HepG2 (cell line): ENCODE measurements around the gene EMC9. TPM values are rescaled to one million over a fixed set of nuclear protein-coding genes. Genes with fewer than 3 reads are reported as not detected.

Source experiments
- HNRNPH1 ChIP-seq: fragments of 200-400 bp; formaldehyde crosslinking; optimal IDR thresholded peaks from 2 replicates; pipeline ENCODE3; 2017; ENCODE audit warnings: mild to moderate bottlenecking, low read depth, low read length
- IKZF4 ChIP-seq: sonication (generic); formaldehyde crosslinking; IDR thresholded peaks from 2 replicates; pipeline ENCODE4 v1.5.1; 2020; ENCODE audit warnings: borderline replicate concordance, mild to moderate bottlenecking, low read depth, missing genetic modification reagents; ENCODE audit errors: not compliant biosample characterization
- RARG ChIP-seq: sonication (generic); formaldehyde crosslinking; IDR thresholded peaks from 2 replicates; pipeline ENCODE4 v1.4.0; 2020; ENCODE audit warnings: low read depth, mild to moderate bottlenecking, missing genetic modification reagents
- SAFB2 ChIP-seq: sonication (generic); formaldehyde crosslinking; IDR thresholded peaks from 2 replicates; pipeline ENCODE4 v1.5.1; 2020; ENCODE audit warnings: missing genetic modification reagents, low read depth, mild to moderate bottlenecking, borderline replicate concordance
- SP2 ChIP-seq: sonication (generic); formaldehyde crosslinking; IDR thresholded peaks from 2 replicates; pipeline ENCODE4 v1.5.1; 2020; ENCODE audit warnings: mild to moderate bottlenecking, missing genetic modification reagents
- ZNF792 ChIP-seq: IDR thresholded peaks from 2 replicates; pipeline ENCODE4 v1.6.1; 2016
- ZSCAN30 ChIP-seq: sonication (generic); formaldehyde crosslinking; IDR thresholded peaks from 2 replicates; pipeline ENCODE4 v1.5.0; 2020; ENCODE audit warnings: mild to moderate bottlenecking, missing genetic modification reagents
- polyA plus RNA-seq, 8 experiments: library from polyadenylated mRNA; depleted of rRNA in 3 of 8; stranded (reverse) in 7 of 8; unstranded in 1 of 8; fragments of >200 nt; fragmentation: Illumina TruSeq in 4 of 8; extraction: Trizol in 4 of 8; gene quantifications; 2 replicates each; pipeline versions ENCODE4 v1.2.1 to v1.2.3, GENCODE V29; 2011 to 2016; ENCODE audit warnings: low read depth in 4 of 8, missing spikeins in 1 of 8, mixed read lengths in 1 of 8; ENCODE audit not compliant: insufficient read depth in 1 of 8
- total RNA-seq, 5 experiments: library from RNA; depleted of rRNA; stranded (reverse); fragments of >200 nt; fragmentation: Illumina TruSeq; extraction: Trizol; gene quantifications; 2 replicates each; pipeline ENCODE4 v1.2.3, GENCODE V29; 2016; ENCODE audit warnings: low read depth in 1 of 5
- TF ChIP-seq, protein P1 (sequence below): sonication (generic); formaldehyde crosslinking; IDR thresholded peaks from 2 replicates; pipeline ENCODE4 v1.5.1; 2020; ENCODE audit warnings: mild to moderate bottlenecking, missing genetic modification reagents, moderate library complexity
- TF ChIP-seq, protein P2 (sequence below): sonication (generic); formaldehyde crosslinking; IDR thresholded peaks from 2 replicates; pipeline ENCODE4 v1.4.0; 2020; ENCODE audit warnings: missing genetic modification reagents
- TF ChIP-seq, protein P3 (sequence below): IDR thresholded peaks from 2 replicates; pipeline ENCODE4 v1.6.1; 2016; ENCODE audit warnings: missing genetic modification reagents, missing compliant biosample characterization
- TF ChIP-seq, protein P4 (sequence below): sonication (generic); formaldehyde crosslinking; IDR thresholded peaks from 2 replicates; pipeline ENCODE4 v1.9.0; 2021; ENCODE audit warnings: missing genetic modification reagents, mild to moderate bottlenecking, borderline replicate concordance
- TF ChIP-seq, protein P5 (sequence below): sonication (generic); formaldehyde crosslinking; conservative IDR thresholded peaks from 2 replicates; pipeline ENCODE4 v1.4.0; 2020; ENCODE audit warnings: mild to moderate bottlenecking, missing genetic modification reagents, moderate library complexity
- TF ChIP-seq, protein P6 (sequence below): sonication (generic); formaldehyde crosslinking; IDR thresholded peaks from 2 replicates; pipeline ENCODE4 v1.4.0; 2020; ENCODE audit warnings: missing genetic modification reagents
- TF ChIP-seq, protein P7 (sequence below): sonication (generic); formaldehyde crosslinking; IDR thresholded peaks from 2 replicates; pipeline ENCODE4 v1.8.1; 2023; ENCODE audit warnings: missing genetic modification reagents, inconsistent platforms, borderline replicate concordance

Gene EMC9
- total and polyA plus RNA-seq, 2 of the 13 experiments (the other 11 are each of a cell fraction or from before 2014, with no cell fraction given) = 60.5 to 78.7 TPM

DNA sequence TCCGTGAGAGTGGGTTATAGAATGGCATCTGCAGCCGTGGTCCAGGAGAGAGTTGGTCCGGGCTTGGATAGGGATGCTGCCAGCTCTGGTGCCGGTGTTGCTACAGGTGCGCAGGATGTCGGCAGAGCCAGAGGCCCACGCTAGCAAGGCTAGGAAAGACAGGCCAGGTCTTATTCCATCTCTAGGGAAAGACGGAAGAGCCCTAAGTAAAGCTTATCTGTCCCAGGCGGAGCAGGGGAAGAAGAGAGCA, 5.9 kb downstream of the EMC9 start (continued):
- TF ChIP-seq, protein P1, sequence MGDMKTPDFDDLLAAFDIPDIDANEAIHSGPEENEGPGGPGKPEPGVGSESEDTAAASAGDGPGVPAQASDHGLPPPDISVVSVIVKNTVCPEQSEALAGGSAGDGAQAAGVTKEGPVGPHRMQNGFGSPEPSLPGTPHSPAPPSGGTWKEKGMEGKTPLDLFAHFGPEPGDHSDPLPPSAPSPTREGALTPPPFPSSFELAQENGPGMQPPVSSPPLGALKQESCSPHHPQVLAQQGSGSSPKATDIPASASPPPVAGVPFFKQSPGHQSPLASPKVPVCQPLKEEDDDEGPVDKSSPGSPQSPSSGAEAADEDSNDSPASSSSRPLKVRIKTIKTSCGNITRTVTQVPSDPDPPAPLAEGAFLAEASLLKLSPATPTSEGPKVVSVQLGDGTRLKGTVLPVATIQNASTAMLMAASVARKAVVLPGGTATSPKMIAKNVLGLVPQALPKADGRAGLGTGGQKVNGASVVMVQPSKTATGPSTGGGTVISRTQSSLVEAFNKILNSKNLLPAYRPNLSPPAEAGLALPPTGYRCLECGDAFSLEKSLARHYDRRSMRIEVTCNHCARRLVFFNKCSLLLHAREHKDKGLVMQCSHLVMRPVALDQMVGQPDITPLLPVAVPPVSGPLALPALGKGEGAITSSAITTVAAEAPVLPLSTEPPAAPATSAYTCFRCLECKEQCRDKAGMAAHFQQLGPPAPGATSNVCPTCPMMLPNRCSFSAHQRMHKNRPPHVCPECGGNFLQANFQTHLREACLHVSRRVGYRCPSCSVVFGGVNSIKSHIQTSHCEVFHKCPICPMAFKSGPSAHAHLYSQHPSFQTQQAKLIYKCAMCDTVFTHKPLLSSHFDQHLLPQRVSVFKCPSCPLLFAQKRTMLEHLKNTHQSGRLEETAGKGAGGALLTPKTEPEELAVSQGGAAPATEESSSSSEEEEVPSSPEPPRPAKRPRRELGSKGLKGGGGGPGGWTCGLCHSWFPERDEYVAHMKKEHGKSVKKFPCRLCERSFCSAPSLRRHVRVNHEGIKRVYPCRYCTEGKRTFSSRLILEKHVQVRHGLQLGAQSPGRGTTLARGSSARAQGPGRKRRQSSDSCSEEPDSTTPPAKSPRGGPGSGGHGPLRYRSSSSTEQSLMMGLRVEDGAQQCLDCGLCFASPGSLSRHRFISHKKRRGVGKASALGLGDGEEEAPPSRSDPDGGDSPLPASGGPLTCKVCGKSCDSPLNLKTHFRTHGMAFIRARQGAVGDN = no peak
- no peak; the same call in none of the 2 replicates for TF ChIP-seq SAFB2
- TF ChIP-seq, protein P2, sequence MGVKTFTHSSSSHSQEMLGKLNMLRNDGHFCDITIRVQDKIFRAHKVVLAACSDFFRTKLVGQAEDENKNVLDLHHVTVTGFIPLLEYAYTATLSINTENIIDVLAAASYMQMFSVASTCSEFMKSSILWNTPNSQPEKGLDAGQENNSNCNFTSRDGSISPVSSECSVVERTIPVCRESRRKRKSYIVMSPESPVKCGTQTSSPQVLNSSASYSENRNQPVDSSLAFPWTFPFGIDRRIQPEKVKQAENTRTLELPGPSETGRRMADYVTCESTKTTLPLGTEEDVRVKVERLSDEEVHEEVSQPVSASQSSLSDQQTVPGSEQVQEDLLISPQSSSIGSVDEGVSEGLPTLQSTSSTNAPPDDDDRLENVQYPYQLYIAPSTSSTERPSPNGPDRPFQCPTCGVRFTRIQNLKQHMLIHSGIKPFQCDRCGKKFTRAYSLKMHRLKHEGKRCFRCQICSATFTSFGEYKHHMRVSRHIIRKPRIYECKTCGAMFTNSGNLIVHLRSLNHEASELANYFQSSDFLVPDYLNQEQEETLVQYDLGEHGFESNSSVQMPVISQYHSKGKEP (CRISPR knock-in tag) = no peak
- TF ChIP-seq, protein P3, sequence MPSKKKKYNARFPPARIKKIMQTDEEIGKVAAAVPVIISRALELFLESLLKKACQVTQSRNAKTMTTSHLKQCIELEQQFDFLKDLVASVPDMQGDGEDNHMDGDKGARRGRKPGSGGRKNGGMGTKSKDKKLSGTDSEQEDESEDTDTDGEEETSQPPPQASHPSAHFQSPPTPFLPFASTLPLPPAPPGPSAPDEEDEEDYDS (CRISPR knock-in tag) = no peak
- no peak for TF ChIP-seq HNRNPH1
- TF ChIP-seq, protein P4, sequence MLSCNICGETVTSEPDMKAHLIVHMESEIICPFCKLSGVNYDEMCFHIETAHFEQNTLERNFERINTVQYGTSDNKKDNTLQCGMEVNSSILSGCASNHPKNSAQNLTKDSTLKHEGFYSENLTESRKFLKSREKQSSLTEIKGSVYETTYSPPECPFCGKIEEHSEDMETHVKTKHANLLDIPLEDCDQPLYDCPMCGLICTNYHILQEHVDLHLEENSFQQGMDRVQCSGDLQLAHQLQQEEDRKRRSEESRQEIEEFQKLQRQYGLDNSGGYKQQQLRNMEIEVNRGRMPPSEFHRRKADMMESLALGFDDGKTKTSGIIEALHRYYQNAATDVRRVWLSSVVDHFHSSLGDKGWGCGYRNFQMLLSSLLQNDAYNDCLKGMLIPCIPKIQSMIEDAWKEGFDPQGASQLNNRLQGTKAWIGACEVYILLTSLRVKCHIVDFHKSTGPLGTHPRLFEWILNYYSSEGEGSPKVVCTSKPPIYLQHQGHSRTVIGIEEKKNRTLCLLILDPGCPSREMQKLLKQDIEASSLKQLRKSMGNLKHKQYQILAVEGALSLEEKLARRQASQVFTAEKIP (CRISPR knock-in tag) = no peak
- TF ChIP-seq RARG = no peak
- TF ChIP-seq, protein P5, sequence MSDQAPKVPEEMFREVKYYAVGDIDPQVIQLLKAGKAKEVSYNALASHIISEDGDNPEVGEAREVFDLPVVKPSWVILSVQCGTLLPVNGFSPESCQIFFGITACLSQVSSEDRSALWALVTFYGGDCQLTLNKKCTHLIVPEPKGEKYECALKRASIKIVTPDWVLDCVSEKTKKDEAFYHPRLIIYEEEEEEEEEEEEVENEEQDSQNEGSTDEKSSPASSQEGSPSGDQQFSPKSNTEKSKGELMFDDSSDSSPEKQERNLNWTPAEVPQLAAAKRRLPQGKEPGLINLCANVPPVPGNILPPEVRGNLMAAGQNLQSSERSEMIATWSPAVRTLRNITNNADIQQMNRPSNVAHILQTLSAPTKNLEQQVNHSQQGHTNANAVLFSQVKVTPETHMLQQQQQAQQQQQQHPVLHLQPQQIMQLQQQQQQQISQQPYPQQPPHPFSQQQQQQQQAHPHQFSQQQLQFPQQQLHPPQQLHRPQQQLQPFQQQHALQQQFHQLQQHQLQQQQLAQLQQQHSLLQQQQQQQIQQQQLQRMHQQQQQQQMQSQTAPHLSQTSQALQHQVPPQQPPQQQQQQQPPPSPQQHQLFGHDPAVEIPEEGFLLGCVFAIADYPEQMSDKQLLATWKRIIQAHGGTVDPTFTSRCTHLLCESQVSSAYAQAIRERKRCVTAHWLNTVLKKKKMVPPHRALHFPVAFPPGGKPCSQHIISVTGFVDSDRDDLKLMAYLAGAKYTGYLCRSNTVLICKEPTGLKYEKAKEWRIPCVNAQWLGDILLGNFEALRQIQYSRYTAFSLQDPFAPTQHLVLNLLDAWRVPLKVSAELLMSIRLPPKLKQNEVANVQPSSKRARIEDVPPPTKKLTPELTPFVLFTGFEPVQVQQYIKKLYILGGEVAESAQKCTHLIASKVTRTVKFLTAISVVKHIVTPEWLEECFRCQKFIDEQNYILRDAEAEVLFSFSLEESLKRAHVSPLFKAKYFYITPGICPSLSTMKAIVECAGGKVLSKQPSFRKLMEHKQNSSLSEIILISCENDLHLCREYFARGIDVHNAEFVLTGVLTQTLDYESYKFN (CRISPR knock-in tag) = no peak
- no peak for TF ChIP-seq IKZF4 (CRISPR knock-in tag)
- TF ChIP-seq ZSCAN30 (CRISPR knock-in tag) = no peak
- TF ChIP-seq, protein P6, sequence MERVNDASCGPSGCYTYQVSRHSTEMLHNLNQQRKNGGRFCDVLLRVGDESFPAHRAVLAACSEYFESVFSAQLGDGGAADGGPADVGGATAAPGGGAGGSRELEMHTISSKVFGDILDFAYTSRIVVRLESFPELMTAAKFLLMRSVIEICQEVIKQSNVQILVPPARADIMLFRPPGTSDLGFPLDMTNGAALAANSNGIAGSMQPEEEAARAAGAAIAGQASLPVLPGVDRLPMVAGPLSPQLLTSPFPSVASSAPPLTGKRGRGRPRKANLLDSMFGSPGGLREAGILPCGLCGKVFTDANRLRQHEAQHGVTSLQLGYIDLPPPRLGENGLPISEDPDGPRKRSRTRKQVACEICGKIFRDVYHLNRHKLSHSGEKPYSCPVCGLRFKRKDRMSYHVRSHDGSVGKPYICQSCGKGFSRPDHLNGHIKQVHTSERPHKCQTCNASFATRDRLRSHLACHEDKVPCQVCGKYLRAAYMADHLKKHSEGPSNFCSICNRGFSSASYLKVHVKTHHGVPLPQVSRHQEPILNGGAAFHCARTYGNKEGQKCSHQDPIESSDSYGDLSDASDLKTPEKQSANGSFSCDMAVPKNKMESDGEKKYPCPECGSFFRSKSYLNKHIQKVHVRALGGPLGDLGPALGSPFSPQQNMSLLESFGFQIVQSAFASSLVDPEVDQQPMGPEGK = no peak
- no peak for TF ChIP-seq ZNF792
- TF ChIP-seq SP2 (CRISPR knock-in tag) = no peak
- TF ChIP-seq, protein P7, sequence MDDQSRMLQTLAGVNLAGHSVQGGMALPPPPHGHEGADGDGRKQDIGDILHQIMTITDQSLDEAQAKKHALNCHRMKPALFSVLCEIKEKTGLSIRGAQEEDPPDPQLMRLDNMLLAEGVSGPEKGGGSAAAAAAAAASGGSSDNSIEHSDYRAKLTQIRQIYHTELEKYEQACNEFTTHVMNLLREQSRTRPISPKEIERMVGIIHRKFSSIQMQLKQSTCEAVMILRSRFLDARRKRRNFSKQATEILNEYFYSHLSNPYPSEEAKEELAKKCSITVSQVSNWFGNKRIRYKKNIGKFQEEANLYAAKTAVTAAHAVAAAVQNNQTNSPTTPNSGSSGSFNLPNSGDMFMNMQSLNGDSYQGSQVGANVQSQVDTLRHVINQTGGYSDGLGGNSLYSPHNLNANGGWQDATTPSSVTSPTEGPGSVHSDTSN (CRISPR knock-in tag) = no peak
